Measurements from ENCODE around the gene HS3ST4.
"Not testable (repeated sequence)": the region's sequence is repeated elsewhere in the genome, so short reads cannot be mapped to it uniquely, and the experiment has no call there.

Gene HS3ST4

DNA sequence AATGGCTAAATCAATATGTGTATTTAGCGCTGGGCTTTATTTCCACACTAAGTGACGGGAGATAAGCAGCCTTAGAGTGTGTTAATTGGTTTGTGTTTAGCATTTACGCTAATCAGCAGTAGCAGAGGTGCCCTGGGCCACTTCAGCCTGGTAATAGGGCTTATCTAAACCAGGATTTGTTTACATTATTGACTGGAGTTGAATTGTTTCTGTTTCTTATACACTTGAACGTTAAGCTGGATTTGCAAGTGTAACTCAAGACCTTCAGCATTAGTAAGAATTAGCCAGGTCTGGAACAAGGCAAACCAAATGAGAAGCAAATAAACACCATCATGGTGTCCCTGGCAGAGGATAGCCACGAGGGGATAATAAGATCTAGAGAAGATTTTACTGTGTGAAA is 313.6 kb downstream of the HS3ST4 start:
- H3K4me1 ChIP-seq (ENCODE audit: control insufficient read depth in 1 of 2, insufficient read depth in 2 of 2, low read length in 2 of 2) = no peaks in the 10 kb centered on the region
- no peaks in the 10 kb centered on the region for H3K27me3 ChIP-seq (ENCODE audit: low read depth, low read length)
- H3K9me3 ChIP-seq (ENCODE audit: control insufficient read depth in 1 of 2, low read length in 2 of 2) = peaks cover 4 to 11% of the 10 kb centered on the region in 2 donors
- no peak overlapping the region for H3K27ac ChIP-seq (ENCODE audit: low read length)
- H3K36me3 ChIP-seq (ENCODE audit: control insufficient read depth in 1 of 2, insufficient read depth in 2 of 2, low read length in 2 of 2) = no peaks in the 10 kb centered on the region
- H3K4me3 ChIP-seq (ENCODE audit: low read depth in 1 of 2, low read length in 2 of 2) = no peak overlapping the region

DNA sequence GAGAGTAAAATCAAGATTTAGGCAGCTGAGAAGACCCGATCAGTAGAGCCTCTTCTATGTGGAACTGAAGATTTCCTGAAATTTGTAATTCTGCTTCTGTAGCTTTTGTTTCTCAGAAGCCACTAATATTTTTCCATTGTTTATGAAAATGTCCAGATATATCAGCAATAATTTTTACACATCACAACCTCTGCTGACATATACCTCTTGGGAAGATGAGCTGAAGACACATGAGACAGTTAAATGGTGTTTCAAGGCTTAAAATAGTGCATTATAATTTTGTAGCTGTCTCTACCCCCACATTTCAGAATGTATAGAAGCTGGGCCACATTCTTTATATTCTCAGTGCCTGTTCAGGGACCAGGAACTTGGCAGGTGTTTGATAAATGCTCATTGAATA is 320.6 kb downstream of the HS3ST4 start:
- no peaks in the 10 kb centered on the region for H3K36me3 ChIP-seq (ENCODE audit: control insufficient read depth in 1 of 2, insufficient read depth in 2 of 2, low read length in 2 of 2)
- no peaks in the 10 kb centered on the region for H3K27me3 ChIP-seq (ENCODE audit: low read depth, low read length)
- peaks cover 4 to 16% of the 10 kb centered on the region in 2 donors for H3K9me3 ChIP-seq (ENCODE audit: control insufficient read depth in 1 of 2, low read length in 2 of 2)
- no peaks in the 10 kb centered on the region for H3K4me1 ChIP-seq (ENCODE audit: control insufficient read depth in 1 of 2, insufficient read depth in 2 of 2, low read length in 2 of 2)
- no peak overlapping the region for H3K4me3 ChIP-seq (ENCODE audit: low read depth in 1 of 2, low read length in 2 of 2)
- H3K27ac ChIP-seq (ENCODE audit: low read length) = no peak overlapping the region

DNA sequence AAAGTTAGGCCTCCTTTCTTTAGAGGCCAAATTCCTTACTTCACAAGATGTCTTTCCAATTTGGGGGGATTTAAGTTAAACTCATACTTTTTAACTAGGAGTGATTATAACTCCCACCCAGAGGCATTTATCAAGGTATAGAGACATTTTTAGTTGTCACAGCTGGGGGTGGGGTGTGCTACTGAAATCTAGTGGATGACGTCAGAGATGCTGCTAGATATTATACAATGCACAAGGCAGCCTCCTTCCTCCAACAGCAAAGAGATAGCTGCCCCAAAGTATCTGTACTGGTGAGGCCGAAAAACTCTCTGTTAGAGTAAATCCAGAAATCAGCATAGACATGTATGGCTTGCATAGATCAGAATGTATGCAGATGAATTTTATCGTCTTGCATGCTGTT is 324.0 kb downstream of the HS3ST4 start:
- no peaks in the 10 kb centered on the region for H3K36me3 ChIP-seq (ENCODE audit: control insufficient read depth in 1 of 2, insufficient read depth in 2 of 2, low read length in 2 of 2)
- no peak overlapping the region for H3K27ac ChIP-seq (ENCODE audit: low read length)
- H3K27me3 ChIP-seq (ENCODE audit: low read depth, low read length) = no peaks in the 10 kb centered on the region
- H3K4me1 ChIP-seq (ENCODE audit: control insufficient read depth in 1 of 2, insufficient read depth in 2 of 2, low read length in 2 of 2) = no peaks in the 10 kb centered on the region
- H3K4me3 ChIP-seq (ENCODE audit: low read depth in 1 of 2, low read length in 2 of 2) = no peak overlapping the region
- H3K9me3 ChIP-seq (ENCODE audit: control insufficient read depth in 1 of 2, low read length in 2 of 2) = peaks cover 4 to 23% of the 10 kb centered on the region in 2 donors

DNA sequence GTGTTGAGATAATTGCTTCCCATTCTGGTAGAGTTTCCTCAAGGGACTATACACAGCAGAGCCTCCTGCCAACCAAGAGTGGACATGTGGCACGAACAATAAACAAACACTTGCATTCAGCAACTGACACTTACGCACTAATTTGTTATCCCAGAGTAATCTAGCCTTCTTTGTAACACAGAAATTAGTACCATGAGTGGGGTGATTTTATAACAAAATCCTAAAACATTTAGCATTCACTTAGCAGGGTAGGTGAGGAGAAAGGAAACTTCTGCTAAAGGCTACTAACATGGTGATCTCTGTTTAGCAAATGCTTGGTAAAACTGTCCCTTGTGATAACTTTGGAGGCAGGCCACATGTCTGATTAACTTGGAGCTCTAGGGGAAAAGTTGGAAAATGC is 325.2 kb downstream of the HS3ST4 start:
- H3K27ac ChIP-seq (ENCODE audit: low read length) = no peak overlapping the region
- no peaks in the 10 kb centered on the region for H3K27me3 ChIP-seq (ENCODE audit: low read depth, low read length)
- H3K36me3 ChIP-seq (ENCODE audit: control insufficient read depth in 1 of 2, insufficient read depth in 2 of 2, low read length in 2 of 2) = no peaks in the 10 kb centered on the region
- no peak overlapping the region for H3K4me3 ChIP-seq (ENCODE audit: low read depth in 1 of 2, low read length in 2 of 2)
- H3K4me1 ChIP-seq (ENCODE audit: control insufficient read depth in 1 of 2, insufficient read depth in 2 of 2, low read length in 2 of 2) = no peaks in the 10 kb centered on the region
- H3K9me3 ChIP-seq (ENCODE audit: control insufficient read depth in 1 of 2, low read length in 2 of 2) = peaks cover 4 to 23% of the 10 kb centered on the region in 2 donors

GRCh38 chr16:26019381-26020242 is 327.9 kb downstream of the HS3ST4 start:
- H3K36me3 ChIP-seq (ENCODE audit: control insufficient read depth in 1 of 2, insufficient read depth in 2 of 2, low read length in 2 of 2) = no peaks in the 10 kb centered on the region
- H3K27ac ChIP-seq (ENCODE audit: low read length) = no peak overlapping the region
- no peaks in the 10 kb centered on the region for H3K4me1 ChIP-seq (ENCODE audit: control insufficient read depth in 1 of 2, insufficient read depth in 2 of 2, low read length in 2 of 2)
- peaks cover 4 to 22% of the 10 kb centered on the region in 2 donors for H3K9me3 ChIP-seq (ENCODE audit: control insufficient read depth in 1 of 2, low read length in 2 of 2)
- no peak overlapping the region for H3K4me3 ChIP-seq (ENCODE audit: low read depth in 1 of 2, low read length in 2 of 2)
- no peaks in the 10 kb centered on the region for H3K27me3 ChIP-seq (ENCODE audit: low read depth, low read length)

DNA sequence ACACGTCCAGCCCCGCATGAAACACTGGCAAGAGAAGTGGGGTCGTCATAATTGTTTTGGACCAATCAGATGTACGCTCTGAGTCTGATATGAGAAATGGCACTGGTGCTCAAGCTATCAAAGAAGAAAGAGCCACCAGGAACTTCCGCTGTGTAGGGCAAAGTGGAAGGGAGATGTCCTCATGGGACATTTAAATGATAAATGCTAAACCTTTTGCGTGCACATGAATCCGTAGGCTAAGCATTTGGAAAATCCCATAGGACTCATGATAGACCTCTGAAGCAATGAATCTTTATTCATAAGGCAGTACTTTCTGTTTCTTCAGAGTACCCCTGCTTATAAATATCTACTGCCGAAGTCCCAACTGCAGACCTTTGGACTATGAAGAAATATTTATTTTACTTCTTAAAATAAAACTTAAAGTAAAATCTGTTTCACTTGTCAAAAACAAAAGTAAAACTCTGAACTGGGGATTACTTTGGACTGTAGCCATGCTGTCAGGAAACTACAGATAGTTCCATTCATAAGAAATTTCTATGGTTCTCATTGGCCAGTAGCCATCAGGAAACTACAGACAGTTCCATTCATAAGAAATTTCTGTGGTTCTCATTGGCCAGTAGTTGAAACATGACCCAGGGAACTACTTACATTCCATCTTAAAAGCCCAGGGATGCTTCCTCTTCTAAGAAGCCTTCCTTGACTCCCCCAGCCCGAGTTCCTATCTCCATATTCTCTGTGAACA is 335.1 kb downstream of the HS3ST4 start:
- no peaks in the 10 kb centered on the region for H3K4me1 ChIP-seq (ENCODE audit: control insufficient read depth in 1 of 2, insufficient read depth in 2 of 2, low read length in 2 of 2)
- no peaks in the 10 kb centered on the region for H3K36me3 ChIP-seq (ENCODE audit: control insufficient read depth in 1 of 2, insufficient read depth in 2 of 2, low read length in 2 of 2)
- H3K4me3 ChIP-seq (ENCODE audit: low read depth in 1 of 2, low read length in 2 of 2) = no peak overlapping the region
- no peaks in the 10 kb centered on the region for H3K9me3 ChIP-seq (ENCODE audit: control insufficient read depth in 1 of 2, low read length in 2 of 2)
- H3K27ac ChIP-seq (ENCODE audit: low read length) = no peak overlapping the region
- H3K27me3 ChIP-seq (ENCODE audit: low read depth, low read length) = no peaks in the 10 kb centered on the region

DNA sequence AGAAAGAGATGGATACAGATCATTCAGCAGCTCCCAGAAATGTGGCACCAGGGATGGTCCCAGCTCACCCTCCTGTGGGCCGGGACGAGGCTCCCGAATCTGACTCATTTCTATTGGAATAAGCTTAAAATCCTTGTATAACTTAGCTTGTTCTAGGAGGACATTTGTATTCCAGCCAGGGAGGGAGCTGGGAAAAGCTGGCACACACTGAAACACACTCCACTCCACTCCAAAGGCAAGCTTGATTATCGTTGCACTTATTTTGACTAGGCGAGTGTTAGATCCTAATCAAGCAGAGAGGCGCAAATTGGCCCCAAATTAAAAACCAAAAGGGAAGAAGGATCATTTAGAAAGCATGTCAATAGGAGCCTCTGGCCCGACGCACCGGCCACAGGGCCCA is 339.5 kb downstream of the HS3ST4 start:
- no peak overlapping the region for H3K27ac ChIP-seq (ENCODE audit: low read length)
- no peaks in the 10 kb centered on the region for H3K4me1 ChIP-seq (ENCODE audit: control insufficient read depth in 1 of 2, insufficient read depth in 2 of 2, low read length in 2 of 2)
- no peaks in the 10 kb centered on the region for H3K9me3 ChIP-seq (ENCODE audit: control insufficient read depth in 1 of 2, low read length in 2 of 2)
- H3K36me3 ChIP-seq (ENCODE audit: control insufficient read depth in 1 of 2, insufficient read depth in 2 of 2, low read length in 2 of 2) = no peaks in the 10 kb centered on the region
- H3K27me3 ChIP-seq (ENCODE audit: low read depth, low read length) = no peaks in the 10 kb centered on the region
- H3K4me3 ChIP-seq (ENCODE audit: low read depth in 1 of 2, low read length in 2 of 2) = no peak overlapping the region

DNA sequence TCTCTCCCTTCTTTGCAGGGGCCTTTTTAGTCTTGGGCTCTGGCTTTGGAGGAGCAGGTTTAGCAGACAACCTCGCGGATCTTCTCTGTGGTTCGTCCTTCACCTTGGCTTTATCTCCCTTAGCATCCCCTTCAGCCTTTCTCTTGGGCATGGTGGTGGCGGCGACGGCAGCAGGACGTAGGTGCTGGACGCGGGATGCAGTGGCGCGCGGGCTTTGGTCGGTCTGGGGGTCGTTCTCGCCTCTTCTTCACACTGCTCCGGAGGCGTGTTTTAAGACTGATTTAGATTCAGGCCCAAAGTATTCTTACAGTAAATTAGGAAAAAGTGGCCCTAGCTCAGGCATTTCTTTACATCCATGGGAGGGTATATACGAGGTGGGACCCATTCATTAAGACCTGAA is 340.9 kb downstream of the HS3ST4 start:
- H3K27ac ChIP-seq (ENCODE audit: low read length); H3K27me3 ChIP-seq (ENCODE audit: low read depth, low read length); H3K36me3 ChIP-seq (ENCODE audit: control insufficient read depth in 1 of 2, insufficient read depth in 2 of 2, low read length in 2 of 2); H3K9me3 ChIP-seq (ENCODE audit: control insufficient read depth in 1 of 2, low read length in 2 of 2); H3K4me3 ChIP-seq (ENCODE audit: low read depth in 1 of 2, low read length in 2 of 2); H3K4me1 ChIP-seq (ENCODE audit: control insufficient read depth in 1 of 2, insufficient read depth in 2 of 2, low read length in 2 of 2): not testable (repeated sequence)

GRCh38 chr16:26041952-26042668 is 350.4 kb downstream of the HS3ST4 start:
- Histone ChIP-seq H3K4me1 (ENCODE audit: control insufficient read depth in 1 of 2, insufficient read depth in 2 of 2, low read length in 2 of 2) (no peaks in the 10 kb centered on the region), H3K4me3 (ENCODE audit: low read depth in 1 of 2, low read length in 2 of 2) (no peak overlapping the region), H3K9me3 (ENCODE audit: control insufficient read depth in 1 of 2, low read length in 2 of 2) (no peaks in the 10 kb centered on the region), H3K36me3 (ENCODE audit: control insufficient read depth in 1 of 2, insufficient read depth in 2 of 2, low read length in 2 of 2) (no peaks in the 10 kb centered on the region), H3K27me3 (ENCODE audit: low read depth, low read length) (no peaks in the 10 kb centered on the region), H3K27ac (ENCODE audit: low read length) (no peak overlapping the region)

- Histone ChIP-seq H3K9me3 (ENCODE audit: control insufficient read depth in 1 of 2, low read length in 2 of 2) (no peaks in the 10 kb centered on the region), H3K27me3 (ENCODE audit: low read depth, low read length) (no peaks in the 10 kb centered on the region), H3K4me3 (ENCODE audit: low read depth in 1 of 2, low read length in 2 of 2) (no peak overlapping the region), H3K36me3 (ENCODE audit: control insufficient read depth in 1 of 2, insufficient read depth in 2 of 2, low read length in 2 of 2) (no peaks in the 10 kb centered on the region), H3K27ac (ENCODE audit: low read length) (no peak overlapping the region), H3K4me1 (ENCODE audit: control insufficient read depth in 1 of 2, insufficient read depth in 2 of 2, low read length in 2 of 2) (no peaks in the 10 kb centered on the region)
Measured at GRCh38 chr16:26050472-26050871, 358.7 kb downstream of the HS3ST4 start.

GRCh38 chr16:26051063-26051462 is 359.3 kb downstream of the HS3ST4 start:
- Histone ChIP-seq H3K27ac (ENCODE audit: low read length) (no peak overlapping the region), H3K36me3 (ENCODE audit: control insufficient read depth in 1 of 2, insufficient read depth in 2 of 2, low read length in 2 of 2) (no peaks in the 10 kb centered on the region), H3K9me3 (ENCODE audit: control insufficient read depth in 1 of 2, low read length in 2 of 2) (no peaks in the 10 kb centered on the region), H3K4me3 (ENCODE audit: low read depth in 1 of 2, low read length in 2 of 2) (no peak overlapping the region), H3K4me1 (ENCODE audit: control insufficient read depth in 1 of 2, insufficient read depth in 2 of 2, low read length in 2 of 2) (no peaks in the 10 kb centered on the region), H3K27me3 (ENCODE audit: low read depth, low read length) (no peaks in the 10 kb centered on the region)

Data from muscle layer of duodenum (tissue), 2 donors.